IMR-90 (cell line): Measurements from ENCODE around the gene NRCAM. TPM values are rescaled to one million over a fixed set of nuclear protein-coding genes. Genes with fewer than 3 reads are reported as not detected.

Experiments used
- ATAC-seq: fragments of 200-7000 bp; cut with Tn5 transposase; 2 replicates; pipeline ENCODE4 v1.9.1; 2020; ENCODE audit warnings: low read depth, mild to moderate bottlenecking, moderate library complexity
- BruUV-seq: library from RNA; stranded (reverse); fragments of 400-500 nt; replicated peaks from 2 replicates; lab custom pipeline; 2021; lab: Mats Ljungman, UMichigan
- CTCF ChIA-PET: fragments of 300-600 bp; formaldehyde crosslinking; extraction: SDS; loops from one replicate; lab custom pipeline; 2021; ENCODE audit warnings: antibody characterized with exemption; lab: Yijun Ruan, JAX
- POLR2A ChIA-PET: fragments of 300-600 bp; sonication (Branson Sonifier 250); formaldehyde crosslinking; loops from one replicate; lab custom pipeline; 2022; ENCODE audit warnings: antibody characterized with exemption; ENCODE audit not compliant: unreplicated experiment; lab: Charles Lee
- DNase-seq: peaks from one replicate; pipeline ENCODE4 v3.0.0; 2013
- H2AFZ ChIP-seq: replicated peaks from 2 replicates; pipeline ENCODE3; 2013; ENCODE audit warnings: low read length, mild to moderate bottlenecking; ENCODE audit not compliant: poor library complexity
- H2AK5ac ChIP-seq: 2 replicates; pipeline ENCODE4 v1.6.1; 2013; ENCODE audit warnings: low read depth, low read length, inconsistent platforms
- H2AK9ac ChIP-seq: replicated peaks from 2 replicates; pipeline ENCODE3; 2013; ENCODE audit warnings: mild to moderate bottlenecking, low read depth, low read length, moderate library complexity; ENCODE audit not compliant: poor library complexity
- H2BK120ac ChIP-seq: 2 replicates; pipeline ENCODE4 v1.6.1; 2013; ENCODE audit warnings: low read depth, low read length, inconsistent platforms
- H2BK15ac ChIP-seq: 3 replicates; pipeline ENCODE4 v1.6.1; 2013; ENCODE audit warnings: low read depth, low read length, inconsistent platforms
- H2BK20ac ChIP-seq: 2 replicates; pipeline ENCODE4 v1.6.1; 2013; ENCODE audit warnings: low read depth, mild to moderate bottlenecking, inconsistent platforms, low read length, moderate library complexity
- H2BK5ac ChIP-seq: 2 replicates; pipeline ENCODE4 v1.6.1; 2013; ENCODE audit warnings: mild to moderate bottlenecking, low read depth, low read length, inconsistent platforms; ENCODE audit not compliant: poor library complexity, severe bottlenecking
- H3K14ac ChIP-seq: replicated peaks from 2 replicates; pipeline ENCODE4 v1.6.1; 2013; ENCODE audit warnings: low read depth, low read length, inconsistent platforms
- H3K18ac ChIP-seq: 2 replicates; pipeline ENCODE4 v1.6.1; 2013; ENCODE audit warnings: low read depth, low read length, control low read depth
- H3K23ac ChIP-seq: 2 replicates; pipeline ENCODE4 v1.6.1; 2013; ENCODE audit warnings: low read depth, low read length, inconsistent platforms
- H3K27ac ChIP-seq: 2 replicates; pipeline ENCODE4 v1.5.1; 2013; ENCODE audit warnings: mild to moderate bottlenecking, control low read depth, low read length; ENCODE audit not compliant: insufficient read depth
- H3K27me3 ChIP-seq: 2 replicates; pipeline ENCODE4 v1.6.1; 2013; ENCODE audit warnings: low read length; ENCODE audit not compliant: control insufficient read depth, insufficient read depth
- H3K36me3 ChIP-seq: 2 replicates; pipeline ENCODE4 v1.6.1; 2013; ENCODE audit warnings: low read length, mixed read lengths; ENCODE audit not compliant: control insufficient read depth, insufficient read depth
- H3K4ac ChIP-seq: 2 replicates; pipeline ENCODE4 v1.6.1; 2013; ENCODE audit warnings: low read depth, low read length, inconsistent platforms
- H3K4me1 ChIP-seq: 2 replicates; pipeline ENCODE4 v1.6.1; 2013; ENCODE audit warnings: low read length, mixed read lengths; ENCODE audit not compliant: control insufficient read depth, insufficient read depth
- H3K4me2 ChIP-seq: 2 replicates; pipeline ENCODE4 v1.6.1; 2013; ENCODE audit warnings: low read depth, mild to moderate bottlenecking, control low read depth, low read length, moderate library complexity
- H3K4me3 ChIP-seq: 2 replicates; pipeline ENCODE4 v1.5.1; 2013; ENCODE audit warnings: low read depth, mild to moderate bottlenecking, control low read depth, low read length, moderate library complexity; ENCODE audit not compliant: insufficient read depth
- H3K56ac ChIP-seq: 2 replicates; pipeline ENCODE4 v1.6.1; 2013; ENCODE audit warnings: low read length, inconsistent platforms; ENCODE audit not compliant: insufficient read depth; ENCODE audit errors: extremely low read depth
- H3K79me1 ChIP-seq, 2 experiments: 2 replicates each; pipeline ENCODE4 v1.6.1; 2013; ENCODE audit warnings: low read length in 2 of 2, inconsistent platforms in 1 of 2, low read depth in 1 of 2
- H3K9ac ChIP-seq: 2 replicates; pipeline ENCODE4 v1.6.1; 2013; ENCODE audit warnings: low read depth, low read length, control low read depth
- H3K9me1 ChIP-seq: 2 replicates; pipeline ENCODE4 v1.6.1; 2013; ENCODE audit warnings: low read length, inconsistent platforms; ENCODE audit not compliant: insufficient read depth
- H3K9me3 ChIP-seq: 2 replicates; pipeline ENCODE4 v1.6.1; 2013; ENCODE audit warnings: low read length; ENCODE audit not compliant: control insufficient read depth, insufficient read depth
- H4K20me1 ChIP-seq: 2 replicates; pipeline ENCODE4 v1.6.1; 2013; ENCODE audit warnings: low read length, inconsistent platforms; ENCODE audit not compliant: insufficient read depth
- H4K5ac ChIP-seq: 2 replicates; pipeline ENCODE4 v1.6.1; 2013; ENCODE audit warnings: mild to moderate bottlenecking, low read depth, low read length, control low read depth
- H4K8ac ChIP-seq, 2 experiments: 2 replicates each; pipeline ENCODE4 v1.6.1; 2013; ENCODE audit warnings: low read depth in 2 of 2, low read length in 2 of 2, control low read depth in 1 of 2, inconsistent platforms in 1 of 2
- H4K91ac ChIP-seq: 2 replicates; pipeline ENCODE4 v1.6.1; 2013; ENCODE audit warnings: low read depth, low read length, inconsistent platforms; ENCODE audit not compliant: insufficient read depth
- BHLHE40 ChIP-seq: fragments of 150-350 bp; IDR thresholded peaks from 2 replicates; pipeline ENCODE4 v1.6.1; 2016; ENCODE audit warnings: mild to moderate bottlenecking, low read depth, low read length
- CHD1 ChIP-seq: IDR thresholded peaks from 2 replicates; pipeline ENCODE4 v1.6.1; 2012; ENCODE audit warnings: low read depth, low read length, improper control_type of control experiment
- FOS ChIP-seq: fragments of 150-350 bp; IDR thresholded peaks from 2 replicates; pipeline ENCODE4 v1.6.1; 2016; ENCODE audit warnings: low read depth, low read length
- MAFK ChIP-seq: IDR thresholded peaks from 2 replicates; pipeline ENCODE4 v1.6.1; 2012; ENCODE audit warnings: low read depth, low read length, improper control_type of control experiment
- MAZ ChIP-seq: IDR thresholded peaks from 2 replicates; pipeline ENCODE4 v1.6.1; 2012; ENCODE audit warnings: low read depth, mild to moderate bottlenecking, low read length, improper control_type of control experiment, moderate library complexity, borderline replicate concordance
- MXI1 ChIP-seq: IDR thresholded peaks from 2 replicates; pipeline ENCODE4 v1.6.1; 2012; ENCODE audit warnings: low read depth, mild to moderate bottlenecking, low read length, moderate library complexity, borderline replicate concordance
- NFE2L2 ChIP-seq: fragments of 150-350 bp; IDR thresholded peaks from 2 replicates; pipeline ENCODE4 v1.6.1; 2016; ENCODE audit warnings: low read depth, mild to moderate bottlenecking, low read length
- POLR2A ChIP-seq: IDR thresholded peaks from 2 replicates; pipeline ENCODE4 v1.6.1; 2012; ENCODE audit warnings: mild to moderate bottlenecking, low read depth, low read length
- RAD21 ChIP-seq: IDR thresholded peaks from 2 replicates; pipeline ENCODE4 v1.6.1; 2012; ENCODE audit warnings: low read length, improper control_type of control experiment
- RCOR1 ChIP-seq: IDR thresholded peaks from 2 replicates; pipeline ENCODE4 v1.6.1; 2012; ENCODE audit warnings: mild to moderate bottlenecking, low read length, improper control_type of control experiment; ENCODE audit not compliant: insufficient replicate concordance
- RFX5 ChIP-seq: IDR thresholded peaks from 2 replicates; pipeline ENCODE4 v1.8.0; 2012; ENCODE audit warnings: low read depth, mild to moderate bottlenecking, low read length, moderate library complexity
- SMC3 ChIP-seq: fragments of 150-350 bp; IDR thresholded peaks from 2 replicates; pipeline ENCODE4 v1.6.1; 2016; ENCODE audit warnings: low read depth, mild to moderate bottlenecking, antibody characterized with exemption, low read length, moderate library complexity
- whole genome bisulfite sequencing, 2 experiments: methylation state at CpG; one replicate each; pipeline versions ENCODE4 v1.1.5 to v1.1.7; 2013; ENCODE audit warnings: missing lambda C conversion rate in 2 of 2; ENCODE audit not compliant: insufficient read length in 1 of 2; ENCODE audit errors: extremely low coverage in 2 of 2; 5-methylcytosine and 5-hydroxymethylcytosine counted together
- dilution Hi-C: fragments of 300-500 bp; cut with HindIII; formaldehyde crosslinking; loops from one replicate; pipeline ENCODE4 v1.14.3; 2018; ENCODE audit warnings: low sequenced_read_pairs; ENCODE audit not compliant: unreplicated experiment
- in situ Hi-C: fragments of 300-500 bp; cut with MboI; formaldehyde crosslinking; loops from 3 replicates; pipeline ENCODE4 v1.14.3; 2019; ENCODE audit warnings: low sequenced_read_pairs, inconsistent platforms, mixed read lengths
- intact Hi-C: fragments of 100-400 bp; cut with micrococcal nuclease; formaldehyde crosslinking; loops from 2 replicates; pipeline ENCODE4 v1.10.0; 2022
- polyA plus RNA-seq, 3 experiments: library from polyadenylated mRNA; depleted of rRNA; stranded (reverse); fragments of >200 nt; gene quantifications; 2 replicates each; pipeline ENCODE4 v1.2.3, GENCODE V29; 2012; ENCODE audit warnings: low replicate concordance in 1 of 3
- total RNA-seq: library from RNA; depleted of rRNA; stranded (reverse); fragments of >200 nt; gene quantifications from 2 replicates; pipeline ENCODE4 v1.2.3, GENCODE V29; 2012
- TF ChIP-seq, protein P1 (sequence below): fragments of 150-350 bp; IDR thresholded peaks from 2 replicates; pipeline ENCODE4 v1.6.1; 2016; ENCODE audit warnings: low read depth, mild to moderate bottlenecking, low read length, moderate library complexity, borderline replicate concordance
- TF ChIP-seq, protein P2 (sequence below): conservative IDR thresholded peaks from 2 replicates; pipeline ENCODE4 v1.5.1; 2012; ENCODE audit warnings: mild to moderate bottlenecking, low read depth, low read length, improper control_type of control experiment
- TF ChIP-seq, protein P3 (sequence below): fragments of 150-350 bp; IDR thresholded peaks from 2 replicates; pipeline ENCODE4 v1.6.1; 2017; ENCODE audit warnings: mild to moderate bottlenecking, antibody characterized with exemption, low read length, low read depth

Gene NRCAM
- total and polyA plus RNA-seq, 2 of the 4 experiments (the other 2 are of a cell fraction): 0.46 to 1.1 TPM

- Histone ChIP-seq H2AK9ac (no peak overlapping the region), H3K27me3 (no peaks in the 10 kb centered on the region), H2BK20ac (no peak overlapping the region), H2BK120ac (no peak overlapping the region), H4K91ac (no peak overlapping the region), H2BK5ac (no peak overlapping the region), H3K14ac (no peak overlapping the region), H2AK5ac (no peak overlapping the region), H2BK15ac (no peak overlapping the region), H3K9me3 (no peaks in the 10 kb centered on the region), H2AFZ (no peak overlapping the region), H3K4me1 (peaks cover 5% of the 10 kb centered on the region; the same call in 1 of the 2 replicates), H3K9ac (no peak overlapping the region), H3K4ac (no peak overlapping the region), H3K4me3 (no peak overlapping the region), H3K79me1 (peaks cover 0 to 2% of the 10 kb centered on the region in 2 experiments; a peak in 1 of 4 replicates), H4K5ac (no peak overlapping the region), H4K8ac (no peak overlapping the region), H3K27ac (no peak overlapping the region), H3K9me1 (no peaks in the 10 kb centered on the region), H3K36me3 (peaks cover 6% of the 10 kb centered on the region), H3K4me2 (no peak overlapping the region), H3K23ac (no peak overlapping the region), H3K56ac (no peak overlapping the region), H4K20me1 (no peaks in the 10 kb centered on the region), H3K18ac (no peak overlapping the region)
- ChIA-PET POLR2A (interaction anchor here (0.5 kb wide), 1 partner anchor 92 kb away, joined by 3 read pairs; no protein-coding TSS in a partner anchor), CTCF (interaction anchor here (0.6 to 2.7 kb wide), 9 partner anchors 9 to 319 kb away, joined by 3 to 13 read pairs (median 4); no protein-coding TSS in a partner anchor)
- intact Hi-C loops: loop anchor here (1.0 to 2.0 kb wide), 2 partner anchors 42 to 316 kb away; no protein-coding TSS in a partner anchor
- dilution Hi-C loops: loop anchor here (25.0 kb wide), 1 partner anchor 310 kb away; no protein-coding TSS in a partner anchor
- DNase-seq (peak; percentile 52), ATAC-seq (peak; percentile 87)
- in situ Hi-C loops: loop anchor here (10.0 kb wide), 1 partner anchor 322 kb away; no protein-coding TSS in a partner anchor
- BruUV-seq: no TSS peak
- WGBS, 2 experiments: no CpG with 5 or more reads among the region's 3 CpGs
- TF ChIP-seq NFE2L2 (no peak), RCOR1 (no peak), SMC3 (peak; percentile 58), MXI1 (no peak), RFX5 (no peak), POLR2A (no peak), MAFK (no peak), MAZ (no peak), BHLHE40 (no peak), CHD1 (no peak), RAD21 (peak; percentile 75), FOS (no peak)
- TF ChIP-seq, protein P1, sequence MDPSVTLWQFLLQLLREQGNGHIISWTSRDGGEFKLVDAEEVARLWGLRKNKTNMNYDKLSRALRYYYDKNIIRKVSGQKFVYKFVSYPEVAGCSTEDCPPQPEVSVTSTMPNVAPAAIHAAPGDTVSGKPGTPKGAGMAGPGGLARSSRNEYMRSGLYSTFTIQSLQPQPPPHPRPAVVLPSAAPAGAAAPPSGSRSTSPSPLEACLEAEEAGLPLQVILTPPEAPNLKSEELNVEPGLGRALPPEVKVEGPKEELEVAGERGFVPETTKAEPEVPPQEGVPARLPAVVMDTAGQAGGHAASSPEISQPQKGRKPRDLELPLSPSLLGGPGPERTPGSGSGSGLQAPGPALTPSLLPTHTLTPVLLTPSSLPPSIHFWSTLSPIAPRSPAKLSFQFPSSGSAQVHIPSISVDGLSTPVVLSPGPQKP: no peak
- TF ChIP-seq, protein P2, sequence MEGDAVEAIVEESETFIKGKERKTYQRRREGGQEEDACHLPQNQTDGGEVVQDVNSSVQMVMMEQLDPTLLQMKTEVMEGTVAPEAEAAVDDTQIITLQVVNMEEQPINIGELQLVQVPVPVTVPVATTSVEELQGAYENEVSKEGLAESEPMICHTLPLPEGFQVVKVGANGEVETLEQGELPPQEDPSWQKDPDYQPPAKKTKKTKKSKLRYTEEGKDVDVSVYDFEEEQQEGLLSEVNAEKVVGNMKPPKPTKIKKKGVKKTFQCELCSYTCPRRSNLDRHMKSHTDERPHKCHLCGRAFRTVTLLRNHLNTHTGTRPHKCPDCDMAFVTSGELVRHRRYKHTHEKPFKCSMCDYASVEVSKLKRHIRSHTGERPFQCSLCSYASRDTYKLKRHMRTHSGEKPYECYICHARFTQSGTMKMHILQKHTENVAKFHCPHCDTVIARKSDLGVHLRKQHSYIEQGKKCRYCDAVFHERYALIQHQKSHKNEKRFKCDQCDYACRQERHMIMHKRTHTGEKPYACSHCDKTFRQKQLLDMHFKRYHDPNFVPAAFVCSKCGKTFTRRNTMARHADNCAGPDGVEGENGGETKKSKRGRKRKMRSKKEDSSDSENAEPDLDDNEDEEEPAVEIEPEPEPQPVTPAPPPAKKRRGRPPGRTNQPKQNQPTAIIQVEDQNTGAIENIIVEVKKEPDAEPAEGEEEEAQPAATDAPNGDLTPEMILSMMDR: peak; percentile 73
- TF ChIP-seq, protein P3, sequence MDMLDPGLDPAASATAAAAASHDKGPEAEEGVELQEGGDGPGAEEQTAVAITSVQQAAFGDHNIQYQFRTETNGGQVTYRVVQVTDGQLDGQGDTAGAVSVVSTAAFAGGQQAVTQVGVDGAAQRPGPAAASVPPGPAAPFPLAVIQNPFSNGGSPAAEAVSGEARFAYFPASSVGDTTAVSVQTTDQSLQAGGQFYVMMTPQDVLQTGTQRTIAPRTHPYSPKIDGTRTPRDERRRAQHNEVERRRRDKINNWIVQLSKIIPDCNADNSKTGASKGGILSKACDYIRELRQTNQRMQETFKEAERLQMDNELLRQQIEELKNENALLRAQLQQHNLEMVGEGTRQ: no peak
Observed at GRCh38 chr7:108497082-108497725, 41.0 kb upstream of the NRCAM start.
